ENCODE data around the gene ERC2.

ERC2 gene

DNA sequence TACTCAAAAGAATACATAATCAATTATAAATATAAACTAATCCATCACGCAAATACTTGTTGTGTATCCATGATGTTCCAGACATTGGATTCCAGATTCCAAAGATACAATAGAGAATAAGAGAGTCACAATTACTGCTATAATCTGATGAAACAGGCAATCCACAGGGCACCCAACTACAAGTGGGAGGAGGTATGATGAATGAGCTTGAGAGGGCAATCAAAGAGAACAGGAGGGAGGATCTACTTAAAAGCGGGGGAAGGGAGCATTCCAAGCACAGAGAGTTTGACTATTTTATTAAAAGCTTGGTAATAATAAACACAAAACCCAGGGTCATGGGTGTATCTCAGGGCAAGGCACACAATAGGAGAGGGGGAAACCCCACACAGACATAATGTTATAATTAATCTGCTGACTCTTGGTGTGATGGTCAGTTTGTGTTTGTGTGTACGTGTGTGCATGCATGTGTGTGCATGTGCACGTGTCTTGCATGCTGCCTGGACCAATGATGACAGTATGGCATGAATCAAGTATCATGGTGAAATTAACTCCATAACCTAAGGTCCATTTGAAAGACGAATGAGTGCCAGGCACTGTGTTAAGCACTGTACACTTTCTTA lies 655.8 kb downstream of the ERC2 start:
- DNase-seq: no peak

DNA sequence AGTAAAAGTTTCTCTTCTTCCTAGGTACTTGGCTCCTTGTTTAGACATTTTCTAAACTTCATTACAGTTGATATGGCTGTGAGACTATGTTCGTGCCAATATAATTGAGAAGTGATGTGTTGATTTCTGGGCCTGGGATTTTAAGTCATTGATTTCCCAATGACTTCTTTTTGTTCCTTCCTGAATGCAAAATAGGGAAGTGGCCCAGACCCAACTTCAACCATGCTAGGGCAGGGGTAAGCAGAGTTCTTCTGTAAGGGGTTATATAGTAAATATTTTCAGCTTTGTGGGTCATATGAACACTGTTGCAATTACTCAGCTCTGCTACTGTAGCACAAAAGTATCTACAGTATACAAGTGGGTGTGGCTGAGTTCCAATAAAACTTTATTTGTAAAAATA lies 661.1 kb downstream of the ERC2 start:
- DNase-seq: no peak

GRCh38 chr3:55805169-55805568 lies 663.1 kb downstream of the ERC2 start:
- no peak for DNase-seq

DNA sequence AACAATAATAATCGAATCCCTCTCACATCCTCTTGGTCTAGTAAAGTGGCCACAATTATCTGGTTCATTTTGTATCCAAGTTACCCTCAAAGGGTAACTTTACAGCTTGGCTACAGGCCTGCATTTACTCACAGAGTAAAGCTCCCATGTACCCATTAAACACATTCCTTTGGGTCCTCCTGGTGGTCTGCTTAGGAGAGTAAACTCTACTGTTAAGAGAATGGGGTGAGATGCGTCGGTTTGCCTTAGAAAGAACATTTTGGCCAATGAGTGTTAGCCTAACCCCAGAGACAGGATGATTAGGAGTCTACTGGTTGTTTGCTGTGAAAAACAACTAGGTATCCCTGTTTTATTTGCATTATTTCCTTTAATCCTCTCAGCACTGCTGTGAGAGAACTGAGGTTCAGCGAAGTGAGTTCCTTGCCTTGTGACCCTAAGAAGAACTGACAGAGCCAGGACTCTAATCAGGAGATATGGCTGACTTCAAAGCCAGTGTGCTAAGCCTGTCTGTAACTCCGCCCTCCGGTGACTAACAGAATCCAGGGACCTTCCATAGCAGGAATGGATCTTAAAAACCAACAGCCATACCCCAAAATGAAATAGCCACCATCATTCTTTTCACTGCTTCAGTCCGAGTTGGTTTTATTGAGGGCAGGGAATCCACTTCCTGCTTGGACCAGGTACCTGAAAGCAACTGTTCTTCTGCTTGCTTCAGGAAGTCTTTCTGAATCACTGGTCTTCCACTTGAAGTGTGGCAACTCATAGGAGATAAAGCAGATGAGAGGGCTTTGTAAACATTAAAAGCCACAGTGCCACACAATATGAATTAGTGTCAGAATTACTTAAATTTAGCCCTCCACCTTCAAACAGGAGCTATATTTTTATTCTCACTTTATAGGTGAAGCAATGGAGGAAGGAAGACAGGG lies 663.8 kb downstream of the ERC2 start:
- no peak for DNase-seq

- DNase-seq: no peak
These were observed 665.5 kb downstream of the ERC2 start for GRCh38 chr3:55802816-55803215.

DNA sequence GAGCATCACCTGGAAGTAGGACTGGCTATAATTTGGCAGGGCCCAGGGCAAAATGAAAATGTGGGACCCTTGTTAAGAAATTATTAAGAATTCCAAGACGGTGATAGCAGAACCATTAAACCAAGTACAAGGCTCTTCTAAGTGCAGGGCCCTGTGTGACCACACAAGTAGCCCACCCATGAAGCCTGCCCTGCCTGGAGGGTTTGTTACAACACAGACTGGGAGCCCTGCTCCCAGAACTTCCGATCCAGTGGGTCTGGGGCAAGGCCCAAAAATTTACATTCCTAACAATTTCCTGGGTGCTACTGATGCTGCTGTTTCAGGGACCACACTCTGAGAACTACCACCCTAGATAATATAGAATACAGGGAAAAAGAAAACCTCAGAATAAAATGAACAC lies 666.6 kb downstream of the ERC2 start:
- DNase-seq: no peak

DNA sequence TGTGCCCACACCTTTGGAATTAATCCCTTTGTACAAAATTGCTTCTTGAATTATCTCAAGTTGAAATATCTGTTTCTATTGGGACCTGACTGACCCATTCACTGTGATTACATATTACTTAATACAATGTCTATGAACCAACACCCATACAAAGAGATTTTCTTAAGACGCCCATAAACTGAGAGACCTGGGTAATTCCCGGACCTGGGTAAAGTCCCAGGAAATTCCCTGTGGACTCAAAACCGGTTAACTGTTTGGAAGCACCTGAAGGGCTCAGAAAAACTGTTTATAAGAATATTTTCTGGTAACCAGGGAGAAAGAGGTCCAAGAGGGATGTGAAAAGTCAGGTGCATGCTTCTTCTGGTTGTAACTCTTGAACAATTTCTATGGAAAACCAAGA lies 667.2 kb downstream of the ERC2 start:
- no peak for DNase-seq

GRCh38 chr3:55797775-55798174 lies 670.5 kb downstream of the ERC2 start:
- no peak for DNase-seq

DNA sequence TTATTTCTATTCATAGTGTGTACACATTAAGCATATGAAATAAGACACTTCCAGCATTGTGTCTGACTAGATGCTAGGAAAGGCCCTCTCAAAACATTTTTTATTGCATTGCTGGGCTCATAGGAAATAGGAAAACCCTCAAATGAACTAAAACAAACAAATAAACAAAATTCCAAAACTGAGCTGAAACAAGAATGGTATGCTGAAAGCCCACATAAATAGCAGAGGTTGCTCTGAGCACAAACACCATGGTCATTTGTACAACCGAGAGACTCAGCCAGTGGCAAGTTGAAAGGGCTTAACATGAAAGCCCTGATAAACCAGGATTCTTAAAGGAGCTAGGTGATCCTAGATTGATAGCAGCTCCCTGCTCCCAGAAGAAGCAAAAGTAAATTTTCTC lies 671.2 kb downstream of the ERC2 start:
- DNase-seq: no peak

DNA sequence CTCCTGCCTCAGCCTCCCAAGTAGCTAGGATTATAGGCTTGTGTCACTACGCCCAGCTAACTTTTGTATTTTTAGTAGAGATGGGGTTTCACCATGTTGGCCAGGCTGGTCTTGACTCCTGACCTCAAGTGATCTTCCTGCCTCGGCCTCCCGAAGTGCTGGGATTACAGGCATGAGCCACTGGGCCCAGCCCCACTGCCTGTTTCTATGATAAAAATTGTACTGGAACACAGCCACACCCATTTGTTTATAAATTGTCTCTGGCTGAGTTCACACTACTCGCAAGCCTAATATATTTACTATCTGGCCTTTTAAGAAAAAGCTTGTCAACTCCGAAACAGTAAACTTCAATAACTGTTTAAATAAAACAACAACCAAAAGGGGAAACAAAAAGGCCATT lies 671.7 kb downstream of the ERC2 start:
- no peak for DNase-seq

GRCh38 chr3:55795746-55796145 lies 672.5 kb downstream of the ERC2 start:
- no peak for DNase-seq

- no peak for DNase-seq
These were observed 673.0 kb downstream of the ERC2 start for GRCh38 chr3:55795296-55795695.

GRCh38 chr3:55792742-55793141 lies 675.5 kb downstream of the ERC2 start:
- no peak for DNase-seq

- DNase-seq: no peak
These were observed 676.3 kb downstream of the ERC2 start for GRCh38 chr3:55792009-55792408.

DNA sequence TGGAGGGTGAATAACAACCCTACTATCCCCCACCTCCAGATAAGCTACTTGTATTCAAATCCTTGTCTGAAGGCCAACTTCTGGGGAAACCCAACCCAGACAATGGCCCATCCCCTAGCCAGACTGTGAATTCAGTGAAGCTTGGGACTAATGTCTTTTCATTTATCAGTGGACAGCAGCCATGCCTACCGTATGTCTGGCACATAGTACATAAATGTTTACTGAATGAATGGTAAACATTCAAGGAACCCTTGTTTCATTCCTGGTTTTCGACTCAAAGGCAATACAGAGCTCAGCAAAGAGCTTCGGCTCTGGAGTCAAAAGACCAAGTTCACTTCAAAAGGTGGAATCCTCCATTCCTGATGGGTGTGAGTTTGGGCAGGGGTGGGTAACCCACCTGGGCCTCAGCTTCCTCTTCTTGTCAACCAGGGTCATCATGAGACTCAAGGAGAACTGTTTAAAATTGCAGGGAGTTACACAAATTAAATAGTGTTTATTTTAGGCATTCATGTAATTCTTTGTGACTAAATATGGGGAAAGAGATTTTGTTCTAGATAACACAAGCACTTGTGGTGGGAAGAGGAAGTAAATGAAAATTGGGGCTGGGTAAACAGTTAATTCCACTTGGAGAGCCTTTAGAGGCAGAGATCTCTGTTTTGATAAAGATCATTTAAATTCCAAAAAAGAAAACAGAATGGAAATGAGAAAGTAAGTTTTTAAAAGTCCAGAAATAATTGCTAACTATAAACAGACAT lies 677.5 kb downstream of the ERC2 start:
- DNase-seq: no peak

GRCh38 chr3:55789516-55789915 lies 678.8 kb downstream of the ERC2 start:
- DNase-seq: no peak

DNA sequence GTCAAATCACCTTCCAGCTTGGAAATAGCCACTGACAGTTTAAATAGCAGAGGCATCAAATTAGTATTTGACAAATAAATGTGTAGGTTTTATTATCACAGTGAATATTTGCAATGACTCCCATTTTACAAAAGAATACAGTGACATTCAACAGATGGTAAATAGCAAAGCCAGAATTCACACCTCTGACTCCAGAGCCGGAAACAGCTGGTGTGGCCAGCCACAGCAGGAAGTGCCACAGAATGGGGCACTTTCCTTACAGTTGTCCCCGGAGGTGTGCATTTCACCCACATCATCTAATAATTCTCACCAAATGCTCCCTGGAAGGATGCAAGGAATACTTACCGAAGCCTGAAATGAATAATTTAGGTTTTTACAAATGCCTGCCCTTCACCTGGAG lies 685.5 kb downstream of the ERC2 start:
- no peak for DNase-seq

DNA sequence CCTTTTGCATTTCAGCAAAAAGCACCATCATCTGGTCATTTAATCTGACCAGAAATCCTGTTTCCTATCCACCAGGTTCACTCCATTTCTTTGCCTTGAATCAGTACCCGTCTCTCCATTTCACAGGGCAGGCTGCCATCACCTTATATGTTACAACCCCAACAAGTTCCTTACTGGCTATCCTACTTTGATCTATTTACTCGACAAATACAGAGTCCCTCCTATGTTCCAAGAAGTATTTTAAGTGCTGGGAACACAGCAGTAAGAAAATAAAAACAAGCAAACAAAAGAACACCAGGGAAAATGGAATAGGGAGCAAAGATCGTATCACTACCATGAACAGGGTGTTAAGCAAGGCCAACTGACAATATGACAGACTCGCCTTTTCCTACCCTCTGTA lies 685.9 kb downstream of the ERC2 start:
- no peak for DNase-seq

DNA sequence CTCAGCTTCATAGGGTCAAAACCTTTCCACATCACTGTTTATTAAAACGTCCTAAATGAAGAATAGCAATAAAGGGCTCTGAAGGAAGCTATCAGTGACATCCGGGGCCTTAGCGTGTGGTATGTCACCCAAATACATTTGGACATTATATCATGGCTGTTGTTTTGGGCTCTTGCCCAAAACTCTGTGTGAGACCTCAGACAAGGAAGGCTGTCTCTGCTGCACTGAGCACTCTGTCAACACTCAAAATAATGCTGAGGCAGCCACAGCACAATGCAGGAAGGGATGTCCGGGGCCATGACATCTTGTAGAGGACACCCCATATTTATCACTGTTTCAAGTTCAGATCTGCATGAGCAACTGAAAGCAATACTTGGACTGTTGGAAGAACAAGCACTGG lies 687.4 kb downstream of the ERC2 start:
- DNase-seq: no peak

GRCh38 chr3:55779543-55779942 lies 688.7 kb downstream of the ERC2 start:
- DNase-seq: no peak

DNA sequence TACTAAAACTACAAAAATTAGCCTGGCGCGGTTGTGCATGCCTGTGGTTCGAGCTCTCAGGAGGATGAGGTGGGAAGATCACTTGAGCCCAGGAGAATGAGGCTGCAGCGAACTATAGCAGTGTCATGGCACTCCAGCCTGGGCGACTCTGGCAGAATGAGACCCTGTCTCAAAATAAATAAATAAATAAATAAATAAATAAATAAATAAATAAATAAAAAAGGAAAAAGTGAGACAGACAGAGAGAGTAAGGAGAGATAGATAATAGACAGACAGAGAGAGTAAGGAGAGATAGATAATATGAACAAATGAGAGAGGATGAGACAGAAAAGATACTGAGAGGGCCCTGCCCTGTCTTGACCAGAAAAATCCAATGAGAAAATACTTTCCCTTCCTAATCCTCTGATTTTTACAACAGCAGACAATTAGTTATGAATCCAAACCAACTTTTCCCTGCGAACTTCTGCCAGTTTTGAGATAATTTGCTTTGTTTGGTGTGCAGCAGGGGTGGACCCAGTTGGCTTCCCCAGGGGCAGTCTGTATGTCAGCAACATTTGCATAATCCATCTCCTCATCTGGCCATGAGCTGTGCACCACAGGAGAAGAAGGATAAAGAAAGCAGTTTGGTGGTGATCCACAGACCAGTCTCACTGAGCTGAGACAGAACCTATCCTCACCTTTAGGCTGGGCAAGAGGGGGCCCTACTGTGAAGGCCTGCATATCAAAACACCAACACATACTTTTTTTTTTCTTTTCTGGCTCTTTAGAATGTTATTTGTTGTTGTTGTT lies 692.7 kb downstream of the ERC2 start:
- DNase-seq: no peak

DNA sequence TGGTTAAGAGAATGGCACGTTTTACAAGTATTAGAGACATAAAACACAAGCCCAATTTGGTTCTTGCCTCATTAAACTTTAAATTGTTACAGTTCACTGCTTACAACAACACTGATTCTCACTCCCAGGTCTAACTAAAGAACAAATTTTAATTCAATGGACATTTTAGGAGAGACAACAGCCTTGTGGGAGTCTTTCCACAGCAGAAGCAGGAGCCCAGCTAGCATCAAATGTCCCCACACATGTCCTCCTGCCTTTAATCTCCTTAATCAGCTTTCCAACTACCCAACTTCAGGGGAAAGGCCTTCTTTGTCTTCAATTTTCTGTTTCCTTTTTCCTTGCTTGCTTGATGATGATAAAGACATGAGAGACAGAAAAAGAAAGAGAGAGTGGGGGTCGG lies 693.4 kb downstream of the ERC2 start:
- no peak for DNase-seq

GRCh38 chr3:55771503-55771902 lies 696.8 kb downstream of the ERC2 start:
- no peak for DNase-seq

All from right hindlimb (tissue), 1 donor.